DMS 273 treated with DMSO at 0.1 percent for 48 hours (cell line): ENCODE data around the gene MTA1.

ENCODE experiments used
- DNase-seq: peaks from one replicate; lab custom pipeline; 2025; lab: John Stamatoyannopoulos, UW

MTA1 gene

DNA sequence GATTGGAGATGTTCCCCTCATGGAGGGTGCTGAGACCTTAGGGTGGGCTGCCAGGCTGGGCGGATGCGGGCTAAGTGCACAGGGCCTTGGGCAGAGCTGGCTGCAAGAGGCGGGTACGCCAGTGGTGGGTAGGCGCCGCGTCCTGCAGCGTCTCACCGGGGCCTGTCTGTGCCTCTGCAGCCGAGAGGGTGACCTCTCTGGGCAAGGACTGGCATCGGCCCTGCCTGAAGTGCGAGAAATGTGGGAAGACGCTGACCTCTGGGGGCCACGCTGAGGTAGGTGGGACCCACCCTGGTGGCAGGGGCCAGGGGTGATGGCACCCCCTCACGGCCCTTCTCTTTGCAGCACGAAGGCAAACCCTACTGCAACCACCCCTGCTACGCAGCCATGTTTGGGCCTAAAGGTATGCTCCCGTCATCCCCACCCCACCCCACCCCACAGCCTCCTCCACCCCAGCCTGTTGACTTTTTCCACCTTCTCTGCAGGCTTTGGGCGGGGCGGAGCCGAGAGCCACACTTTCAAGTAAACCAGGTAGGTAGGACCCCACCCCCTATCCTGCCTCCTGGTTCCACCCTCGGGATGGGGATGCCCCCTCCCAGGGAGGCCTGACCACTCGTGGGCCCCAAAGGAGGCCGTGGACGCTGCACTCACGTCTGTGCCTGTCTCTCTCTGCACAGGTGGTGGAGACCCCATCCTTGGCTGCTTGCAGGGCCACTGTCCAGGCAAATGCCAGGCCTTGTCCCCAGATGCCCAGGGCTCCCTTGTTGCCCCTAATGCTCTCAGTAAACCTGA is 68.6 kb downstream of the MTA1 start:
- DNase-seq, result no peak

DNA sequence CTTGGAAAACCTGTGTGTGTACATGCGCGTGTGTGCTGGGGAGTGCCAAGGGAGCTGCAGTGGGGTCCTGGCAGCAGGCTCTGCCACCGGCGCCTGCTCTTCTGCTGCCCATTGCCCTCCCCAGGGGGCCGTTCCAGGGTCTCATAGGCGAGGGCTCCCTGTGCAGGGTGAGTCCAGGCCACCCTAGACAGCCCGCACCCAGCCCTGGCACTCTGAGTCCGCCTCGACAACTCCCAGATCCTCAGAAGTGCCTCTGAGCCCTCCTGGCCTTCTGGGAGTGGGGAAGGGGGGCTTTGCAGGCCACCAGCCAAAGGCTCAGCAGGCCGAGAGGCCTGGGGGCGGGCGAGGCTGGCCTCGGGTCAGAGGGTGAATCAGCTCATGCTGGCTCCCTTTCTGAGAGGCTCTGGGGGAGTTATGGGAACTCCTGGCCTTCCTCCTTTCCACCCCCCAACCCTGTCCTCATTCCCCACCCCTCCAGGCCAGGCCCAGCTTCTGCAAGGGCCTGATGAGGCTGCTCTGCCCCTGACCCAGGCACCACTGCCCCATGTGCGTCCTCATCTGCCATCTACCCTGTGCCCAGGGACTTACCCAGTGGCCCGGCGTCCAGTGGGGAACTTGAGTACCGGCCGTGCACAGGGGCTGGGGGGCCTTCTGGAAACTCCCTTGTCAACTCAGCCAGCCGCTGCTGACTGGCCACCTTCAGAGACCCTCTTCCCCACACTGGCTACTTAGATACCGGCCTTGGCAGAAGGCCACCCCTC is 69.3 kb downstream of the MTA1 start:
- DNase-seq, result no peak

DNA sequence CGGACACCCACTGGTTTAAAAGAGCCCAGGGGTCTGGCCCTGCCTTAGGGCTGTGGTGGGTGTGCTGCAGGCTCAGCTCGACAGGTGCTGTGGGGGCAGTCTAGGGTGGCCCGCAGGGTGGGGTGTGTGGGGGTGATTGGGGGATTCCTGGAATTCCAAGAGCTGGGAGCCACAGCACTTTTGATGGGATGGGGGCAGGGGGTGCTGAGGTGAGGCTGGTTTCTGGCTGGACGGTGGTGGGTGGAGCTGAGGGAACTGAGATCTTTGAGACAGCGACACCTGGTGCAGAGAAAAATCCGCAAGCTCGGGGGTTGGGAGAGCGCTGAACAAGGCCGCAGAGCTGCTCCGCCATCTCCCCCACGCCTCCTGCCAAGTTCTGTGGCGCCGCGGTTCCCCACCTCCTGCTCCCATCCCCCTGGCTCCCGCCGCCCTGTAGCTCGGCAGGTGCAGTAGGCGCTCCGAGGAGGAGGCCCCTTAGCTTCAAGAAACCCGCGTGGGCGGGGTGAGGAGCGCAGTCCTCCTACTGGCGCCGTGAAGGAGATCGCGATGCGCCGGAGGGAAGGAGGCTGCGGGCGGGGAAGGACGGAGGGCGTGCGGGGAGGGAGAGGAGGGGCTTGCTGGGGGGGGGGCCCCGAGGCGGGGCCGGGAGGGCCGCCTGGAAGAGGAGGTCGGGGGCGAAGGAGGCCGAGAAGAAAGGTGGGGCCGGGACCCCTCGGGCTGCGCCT is 70.1 kb downstream of the MTA1 start:
- peak; percentile 84 for DNase-seq

DNA sequence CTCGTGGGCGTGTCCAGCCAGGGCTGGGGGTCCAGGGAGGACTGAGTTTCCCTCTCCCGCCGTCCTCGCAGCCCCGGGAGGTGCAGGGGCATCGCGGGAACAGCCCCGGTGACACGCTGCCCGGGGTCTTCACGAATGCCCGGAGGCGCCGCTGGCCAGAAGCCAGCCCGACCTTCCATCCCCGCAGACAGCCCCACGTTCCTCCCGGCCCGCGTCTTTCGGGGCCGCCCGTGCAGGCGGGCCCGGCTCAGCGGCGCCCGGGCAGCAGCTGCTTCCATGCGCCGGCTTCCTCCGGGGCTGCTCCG is 70.6 kb downstream of the MTA1 start:
- DNase-seq, result no peak

DNA sequence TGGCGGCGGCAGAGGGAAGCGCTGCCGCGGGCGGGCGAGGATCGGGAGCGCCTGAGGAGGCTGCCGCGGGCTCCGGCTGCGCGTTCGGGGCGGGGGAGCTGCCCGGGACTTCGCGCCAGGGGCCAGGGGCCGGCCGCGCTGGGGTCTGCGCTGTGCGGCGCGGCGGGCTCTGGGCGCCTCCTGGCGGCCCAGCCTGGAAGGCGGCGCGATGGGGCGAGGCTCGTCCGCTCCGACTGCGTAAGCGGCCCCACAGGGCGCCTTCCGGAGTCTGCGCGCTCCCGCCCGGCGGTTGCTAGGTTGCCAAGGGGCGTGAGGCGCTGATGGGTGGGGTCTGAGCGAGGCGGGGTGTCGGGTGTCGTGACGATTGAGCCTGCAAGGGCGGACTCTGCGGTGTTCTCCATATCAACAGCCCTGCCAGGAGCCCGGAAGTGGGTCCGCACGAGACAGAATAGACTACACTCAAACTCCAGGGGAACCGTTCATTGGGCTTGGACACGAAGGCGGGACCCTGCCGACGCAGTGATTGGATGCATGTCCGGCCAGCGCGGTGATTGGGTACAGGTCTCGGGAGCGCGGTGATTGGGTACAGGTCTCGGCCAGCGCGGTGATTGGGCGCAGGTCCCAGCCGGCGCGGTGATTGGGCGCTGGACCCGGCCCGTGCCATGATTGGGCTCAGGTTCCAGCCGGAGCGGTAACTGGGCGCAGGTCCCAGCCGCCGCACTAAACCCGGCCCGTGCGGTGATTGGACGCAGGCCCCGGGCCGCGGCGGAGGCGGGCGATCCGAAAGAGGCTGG is 71.1 kb downstream of the MTA1 start, which contains the start of gene TEDC1:
TEDC1 (plus strand) TSS at position 675 of the 794 bp plus-strand sequence. CDS start 130 bp downstream, outside the sequence.
- DNase-seq, result peak; percentile 99

DNA sequence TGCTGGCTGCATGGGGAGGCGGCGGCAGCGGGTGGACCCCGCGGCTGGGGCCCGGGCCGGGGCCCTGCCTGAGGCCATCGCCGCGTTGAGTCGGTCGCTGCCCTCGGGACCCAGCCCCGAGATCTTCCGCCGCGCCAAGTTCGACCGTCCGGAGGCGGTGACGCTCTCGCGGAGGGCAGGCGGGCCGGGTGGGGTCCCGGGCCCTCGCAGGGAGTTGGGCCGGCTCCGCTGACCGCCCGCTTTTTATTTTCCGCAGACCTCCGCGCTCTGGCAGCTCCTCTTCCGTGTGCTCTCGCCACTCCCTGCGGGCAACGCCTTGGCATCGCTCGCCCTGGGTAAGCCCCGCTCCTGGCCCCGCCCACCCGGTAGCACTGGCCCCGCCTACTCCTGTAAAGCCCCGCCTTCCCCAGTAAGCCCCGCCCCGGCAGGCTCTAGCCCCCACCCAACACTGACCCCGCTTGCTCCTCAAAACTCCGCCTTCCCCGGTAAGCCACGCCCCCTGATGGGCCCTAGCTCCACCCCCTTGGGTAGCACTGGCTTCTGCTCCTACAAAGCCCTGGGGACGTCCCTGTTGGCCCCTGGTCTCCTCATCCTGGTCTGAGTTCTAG is 71.8 kb downstream of the MTA1 start:
- DNase-seq, result no peak

DNA sequence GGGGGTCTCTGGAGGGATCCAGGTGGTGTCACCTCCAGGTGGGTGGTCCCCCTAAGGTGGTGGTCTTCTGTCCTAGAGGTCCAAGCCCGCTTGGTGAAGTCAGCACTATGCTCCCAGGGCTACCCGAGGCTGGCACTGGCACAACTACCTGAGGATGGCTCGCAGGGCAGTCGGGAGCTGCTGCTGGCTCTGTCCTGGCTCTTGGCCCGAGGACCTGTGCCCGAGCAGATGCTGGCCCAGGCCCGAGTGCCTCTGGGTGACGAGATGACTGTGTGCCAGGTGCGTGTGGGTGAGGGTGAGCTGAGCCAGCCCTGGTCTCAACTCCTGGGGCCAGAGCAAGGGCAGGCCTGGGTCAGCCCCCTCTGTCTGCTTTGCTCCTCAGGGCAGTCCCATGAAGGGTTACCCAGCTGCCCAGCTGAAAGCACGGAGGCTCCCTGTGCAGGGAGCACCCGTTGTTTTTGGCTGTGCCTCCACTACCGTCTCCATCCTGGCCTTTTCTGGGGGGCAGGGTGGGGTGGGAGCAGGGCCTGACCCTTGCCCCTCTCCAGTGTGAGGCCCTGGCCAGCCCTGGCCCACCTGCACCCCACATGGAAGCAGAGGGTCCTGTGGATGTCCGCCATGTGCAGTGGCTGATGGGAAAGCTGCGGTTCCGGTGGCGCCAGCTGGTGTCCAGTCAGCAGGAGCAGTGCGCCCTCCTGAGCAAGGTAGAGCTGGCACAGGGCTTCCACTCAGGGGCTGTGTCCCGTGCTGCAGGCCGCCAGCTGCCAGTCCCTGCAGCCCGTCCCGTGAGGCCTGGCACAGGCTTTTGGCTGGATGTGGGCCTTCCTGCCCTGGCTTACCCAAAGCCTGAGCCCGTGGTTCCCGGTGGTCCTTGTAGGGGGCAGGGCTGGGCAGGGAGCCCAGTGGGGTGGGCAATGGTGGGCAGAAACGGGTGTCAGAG is 72.7 kb downstream of the MTA1 start:
- no peak for DNase-seq

DNA sequence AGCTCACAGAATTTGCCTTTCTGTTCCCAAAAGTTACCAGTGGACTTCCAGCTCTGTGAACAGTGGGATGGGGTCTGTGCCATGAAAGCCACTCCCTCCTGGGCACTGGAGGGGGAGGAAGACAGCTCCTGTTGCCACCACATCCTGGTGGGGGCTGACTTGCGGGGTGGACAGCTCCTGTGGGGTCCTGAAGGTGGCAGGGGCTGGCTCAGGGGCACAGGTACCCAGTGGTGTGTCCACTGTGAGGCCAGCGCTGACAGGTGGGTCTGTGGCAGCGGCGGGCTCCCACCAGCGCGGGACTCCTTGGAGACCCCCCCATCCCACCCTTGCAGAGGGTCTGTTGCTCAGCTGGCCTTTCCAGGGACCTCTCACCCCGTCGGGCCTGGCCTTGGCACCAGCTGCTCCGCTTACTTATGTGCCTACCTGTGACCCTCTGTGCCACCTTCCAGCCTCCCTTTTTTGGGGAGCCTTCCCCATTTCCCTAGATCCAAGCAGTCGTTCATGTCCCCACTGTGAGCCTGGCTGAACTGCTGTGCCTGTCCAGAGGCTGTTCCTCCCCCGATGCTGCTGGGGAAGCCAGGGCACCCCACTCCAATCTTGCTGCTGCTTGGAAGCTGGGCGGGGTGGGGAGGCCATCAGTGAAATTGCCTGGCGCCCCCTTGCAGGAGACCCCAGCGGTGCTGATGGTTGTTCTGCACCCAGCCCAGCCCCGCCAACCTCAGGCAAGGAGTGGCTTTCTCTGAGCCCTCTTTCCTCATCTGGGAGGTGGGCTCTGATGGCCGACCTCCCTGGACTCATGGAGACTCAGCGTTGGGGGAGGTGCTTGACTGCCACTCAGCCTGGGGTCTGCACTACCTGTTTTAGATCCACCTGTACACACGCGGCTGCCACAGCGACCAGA is 73.6 kb downstream of the MTA1 start:
- DNase-seq, result no peak

DNA sequence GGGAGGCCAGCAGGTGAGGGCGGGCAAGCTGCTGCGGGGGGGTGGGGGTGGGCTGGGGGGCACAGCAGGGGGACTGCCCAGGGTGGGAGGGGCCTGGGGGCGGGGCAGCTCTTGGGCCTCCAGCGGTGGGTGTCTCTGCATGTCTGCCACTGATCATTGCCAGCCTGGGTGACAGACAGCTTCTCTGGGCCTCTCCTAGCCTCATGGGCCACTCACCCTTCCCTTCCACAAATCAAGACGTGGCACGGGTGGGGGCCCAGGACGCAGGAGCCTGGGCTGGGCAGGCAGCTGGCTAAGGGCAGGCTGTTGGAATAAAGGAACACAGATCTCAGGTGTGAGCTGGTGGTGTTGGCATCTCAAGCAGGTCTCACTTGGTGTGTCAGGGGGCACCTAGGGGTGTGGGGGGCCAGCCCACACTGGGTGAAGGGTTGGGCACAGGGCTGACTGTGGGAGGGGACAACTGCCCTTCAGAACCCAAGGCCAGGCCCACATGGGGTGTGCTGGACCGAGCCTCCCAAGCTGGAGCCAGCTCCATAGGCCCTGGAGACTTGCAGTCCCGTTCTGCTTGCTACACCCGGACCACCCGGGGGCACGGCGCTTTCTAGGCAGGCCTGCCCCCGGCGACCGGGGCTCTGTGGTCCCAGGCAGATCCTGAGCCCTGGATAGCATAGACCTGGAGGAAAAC is 74.4 kb downstream of the MTA1 start:
- no peak for DNase-seq

DNA sequence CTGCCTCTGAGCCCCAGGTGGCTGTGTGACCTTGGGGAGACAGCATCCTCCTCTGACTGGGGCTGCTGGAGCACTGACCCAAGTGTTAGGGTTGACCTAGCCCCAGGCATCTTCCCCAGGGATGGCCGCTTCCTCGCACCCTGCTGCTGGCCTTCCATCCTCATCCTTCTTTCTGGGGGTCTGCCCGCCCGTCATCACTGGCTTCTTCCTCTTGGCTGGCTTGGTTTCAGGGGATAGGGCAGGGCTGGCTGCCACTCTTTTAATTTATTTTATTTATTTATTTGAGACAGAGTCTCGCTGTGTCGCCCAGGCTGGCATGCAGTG is 74.9 kb downstream of the MTA1 start:
- no peak for DNase-seq

DNA sequence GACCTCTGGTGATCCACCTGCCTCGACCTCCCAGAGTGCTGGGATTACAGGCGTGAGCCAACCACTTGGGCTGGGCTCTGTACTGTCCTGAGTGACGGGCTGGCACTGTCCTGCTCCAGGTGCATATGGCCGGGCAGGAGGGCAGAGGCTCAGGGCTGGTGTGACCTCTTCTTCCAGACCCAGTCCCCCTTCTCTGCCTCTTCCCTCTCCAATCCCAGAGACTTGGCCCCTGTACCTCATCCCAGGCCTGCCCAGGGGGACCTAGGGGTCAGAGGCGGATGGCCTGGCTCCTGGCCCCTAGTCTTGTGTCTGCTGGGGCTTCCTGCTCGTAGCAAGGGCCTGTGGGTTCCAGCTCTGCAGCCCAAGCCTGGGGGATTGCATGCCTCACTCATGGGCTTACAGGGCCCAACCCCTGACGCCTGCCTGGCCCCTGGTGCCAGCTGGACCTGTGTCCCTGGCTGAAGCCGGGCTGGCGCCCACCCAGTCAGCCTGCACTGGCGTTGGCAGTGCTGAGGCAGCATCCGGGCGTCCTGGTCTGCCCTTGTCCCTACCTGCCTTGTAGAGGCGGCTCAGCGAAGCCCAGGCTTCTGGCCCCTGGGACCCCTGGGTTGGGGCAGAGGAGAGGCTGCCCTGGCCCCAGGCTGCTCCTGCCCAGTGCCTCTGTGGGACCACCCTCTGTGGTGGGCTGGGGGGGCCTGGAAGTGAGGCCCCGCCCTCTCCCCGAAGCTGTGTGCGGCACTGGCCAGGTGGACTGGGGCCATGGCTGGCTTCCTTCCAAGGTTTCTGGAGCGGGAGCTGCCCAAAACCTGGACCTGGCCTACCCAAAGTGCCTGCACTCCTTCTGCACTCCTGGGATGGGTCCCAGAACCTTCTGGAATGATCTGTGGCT is 75.7 kb downstream of the MTA1 start:
- DNase-seq, result no peak

DNA sequence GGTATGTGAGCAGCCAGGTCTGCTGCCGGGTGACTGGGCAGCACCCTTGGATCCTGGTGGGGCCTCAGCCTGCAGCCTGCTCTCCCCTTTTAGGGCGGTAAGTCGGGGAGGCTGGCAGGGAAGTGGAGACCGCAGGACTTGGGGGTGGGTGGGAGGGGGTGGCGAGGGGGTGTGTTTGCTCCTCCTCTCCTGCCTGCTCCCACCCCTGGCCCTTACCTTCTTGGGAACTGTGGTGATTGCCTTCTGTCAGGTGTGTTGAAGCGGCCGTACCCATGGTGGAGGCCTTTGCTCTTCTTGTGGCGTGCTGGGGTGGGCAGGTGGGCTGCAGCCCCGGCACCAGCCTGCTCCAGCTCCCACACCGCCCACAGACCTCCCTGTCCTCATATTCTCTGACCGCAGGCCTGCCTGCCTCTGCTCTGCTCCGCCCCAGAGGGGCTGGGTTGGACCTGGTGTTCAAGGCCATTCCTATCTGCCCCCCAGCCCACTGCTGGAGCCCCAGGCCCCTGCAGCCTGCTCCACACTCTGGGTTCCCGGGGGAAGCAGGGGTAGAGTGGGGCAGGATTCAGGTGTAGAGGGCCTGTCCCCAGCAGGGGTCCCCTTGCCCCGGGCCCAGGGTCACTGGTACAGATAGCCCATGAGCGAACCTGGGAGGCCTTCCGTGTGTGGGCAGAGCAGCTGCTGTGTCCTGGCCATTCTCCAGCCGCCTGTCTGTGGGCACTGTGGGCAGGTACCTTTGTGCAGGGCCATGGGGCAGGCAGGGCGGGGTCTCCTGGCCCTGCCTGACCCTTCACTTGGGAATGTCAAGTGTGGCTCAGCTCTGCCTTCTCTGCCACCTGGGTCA is 76.6 kb downstream of the MTA1 start:
- DNase-seq, result no peak

DNA sequence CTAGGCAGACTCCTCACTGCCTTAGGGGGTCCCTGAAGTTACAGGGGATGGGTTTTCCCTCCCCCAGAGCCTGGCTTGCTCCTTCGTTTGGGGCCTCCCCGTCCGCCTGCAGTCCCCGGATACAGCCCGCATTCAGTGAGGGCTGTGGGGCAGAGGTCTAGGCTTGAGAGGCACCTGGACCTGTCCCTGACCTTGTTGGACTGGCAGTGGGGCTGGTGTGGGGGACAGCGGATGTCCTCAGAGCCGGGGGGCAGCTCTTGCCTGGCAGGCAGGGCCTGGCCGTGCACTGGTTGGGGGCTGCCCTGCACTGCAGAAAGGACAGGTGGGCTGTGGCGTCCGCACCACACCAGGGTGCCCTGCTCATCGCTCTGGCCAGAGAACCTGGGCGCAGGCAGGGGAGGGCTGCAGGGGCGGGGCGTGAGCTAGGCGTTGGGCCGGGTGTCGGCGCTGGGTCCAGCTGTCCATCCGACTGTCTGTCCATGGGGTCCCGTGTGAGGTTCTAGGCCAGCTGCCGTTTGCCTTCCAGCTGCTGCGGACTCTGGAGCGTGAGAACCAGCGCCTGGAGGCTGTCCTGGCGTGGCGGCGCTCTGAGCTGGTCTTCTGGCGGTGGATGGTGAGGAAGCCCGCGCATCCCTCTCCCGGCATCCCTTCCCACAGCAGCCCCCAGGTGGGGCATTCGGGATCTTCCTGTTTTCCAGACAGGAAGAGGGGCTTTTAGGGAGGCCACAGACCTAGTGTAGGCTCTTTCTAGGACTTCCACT is 77.4 kb downstream of the MTA1 start:
- no peak for DNase-seq

DNA sequence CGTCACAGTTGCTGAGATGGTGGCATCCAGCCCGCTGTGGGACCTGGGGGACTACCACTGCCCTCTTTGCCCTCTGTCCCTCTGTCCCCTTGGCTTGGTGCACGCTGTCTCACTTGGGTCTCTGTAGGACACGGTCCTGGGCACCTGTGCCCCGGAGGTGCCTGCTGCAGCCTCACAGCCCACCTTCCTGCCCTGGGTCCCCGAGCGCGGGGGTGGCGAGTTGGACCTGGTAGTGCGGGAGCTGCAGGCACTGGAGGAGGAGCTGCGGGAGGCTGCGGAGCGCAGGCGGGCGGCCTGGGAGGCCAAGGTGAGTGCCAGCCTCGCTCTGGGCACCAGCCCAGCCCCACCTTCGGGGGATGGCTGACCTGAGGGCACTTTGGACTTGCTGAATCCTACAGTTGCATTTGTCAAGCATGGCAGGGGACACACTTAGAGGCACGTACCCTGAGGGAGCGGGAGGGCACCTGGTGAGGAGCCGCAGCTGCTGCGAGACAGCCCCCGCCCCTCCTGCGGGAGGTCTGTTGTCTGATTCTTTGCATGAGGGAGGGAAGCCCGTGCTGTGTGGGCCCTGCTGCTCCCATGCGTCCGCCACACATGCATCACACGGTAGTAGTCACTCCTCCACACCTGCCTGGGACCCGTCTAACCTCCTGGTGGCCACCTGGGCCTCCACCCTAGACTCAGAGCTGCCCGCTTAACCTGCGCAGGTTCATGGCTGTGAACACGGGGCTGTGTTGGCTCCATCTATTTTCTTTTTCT is 78.2 kb downstream of the MTA1 start:
- no peak for DNase-seq

DNA sequence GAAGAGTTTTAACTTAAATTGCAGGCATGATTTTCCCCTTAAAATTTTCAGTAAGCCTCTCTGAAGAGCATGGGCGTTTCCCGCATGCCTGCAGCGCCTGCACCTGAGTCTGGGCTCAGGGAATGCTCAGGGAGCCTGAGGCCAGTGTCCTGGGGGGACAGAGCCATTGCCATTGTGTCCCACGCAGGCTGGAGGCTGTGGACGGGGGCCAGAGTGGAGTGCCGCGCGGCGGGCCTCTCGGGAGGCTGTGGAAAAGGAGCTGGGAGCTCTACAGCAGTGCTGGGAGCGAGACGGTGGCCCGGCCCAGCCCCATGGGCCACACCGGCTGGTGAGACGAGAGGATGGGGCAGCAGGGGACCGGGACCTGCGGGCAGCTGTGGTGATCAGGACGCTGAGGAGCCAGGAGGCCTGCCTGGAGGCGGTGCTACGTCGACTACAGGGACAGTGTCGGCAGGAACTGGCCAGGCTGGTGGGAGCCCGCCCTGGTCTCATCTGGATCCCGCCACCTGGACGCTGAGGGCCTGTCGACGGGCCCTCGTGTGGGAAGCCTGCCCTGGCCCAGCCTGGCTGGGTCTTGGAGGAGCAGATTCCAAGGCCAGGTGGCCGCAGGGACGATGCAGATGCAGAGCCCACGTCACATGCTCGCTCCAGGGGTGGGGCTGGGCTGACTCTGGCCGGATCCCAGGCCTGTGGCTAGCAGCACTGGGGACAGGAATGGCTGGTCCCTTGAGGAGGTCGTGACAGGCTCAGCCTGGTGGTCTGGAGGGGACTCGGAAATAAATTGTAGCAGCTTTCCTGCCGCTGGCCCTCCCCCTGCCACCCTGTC is 79.0 kb downstream of the MTA1 start:
- no peak for DNase-seq
